NK-92 treated with Interleukin-12 subunit alpha and Interleukin-12 subunit beta, amount 100 ng/mL, for 24 hours (cell line): Measurements from ENCODE around the gene GNG5.
"Not testable (repeated sequence)": the region's sequence is repeated elsewhere in the genome, so short reads cannot be mapped to it uniquely, and the experiment has no call there.

Experiments used
- DNase-seq: peaks from one replicate; lab custom pipeline; 2025; lab: John Stamatoyannopoulos, UW

The GNG5 gene

GRCh38 chr1:84488107-84488506 lies 18.3 kb downstream of the GNG5 start:
- no peak for DNase-seq

GRCh38 chr1:84481317-84481716 lies 25.1 kb downstream of the GNG5 start:
- no peak for DNase-seq

DNA sequence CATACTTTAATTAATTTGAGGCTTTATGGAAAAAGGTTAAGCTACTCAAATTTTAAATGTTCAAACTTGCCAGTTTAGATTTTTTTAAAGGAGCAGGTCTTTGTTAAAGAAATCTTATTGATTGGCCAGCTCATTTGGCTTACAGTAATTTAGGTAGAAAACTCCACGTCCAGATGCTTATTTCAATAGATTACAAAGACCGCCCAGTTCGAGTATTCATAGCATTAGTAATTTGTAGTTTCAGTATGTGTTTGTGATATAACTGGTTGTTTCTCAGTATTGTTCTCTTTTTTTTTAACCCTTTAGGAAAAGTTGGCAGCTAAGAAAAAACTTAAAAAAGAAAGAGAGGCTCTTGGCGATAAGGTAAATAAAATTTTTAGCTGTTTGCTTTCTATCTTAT lies 25.7 kb downstream of the GNG5 start:
- DNase-seq, result no peak

DNA sequence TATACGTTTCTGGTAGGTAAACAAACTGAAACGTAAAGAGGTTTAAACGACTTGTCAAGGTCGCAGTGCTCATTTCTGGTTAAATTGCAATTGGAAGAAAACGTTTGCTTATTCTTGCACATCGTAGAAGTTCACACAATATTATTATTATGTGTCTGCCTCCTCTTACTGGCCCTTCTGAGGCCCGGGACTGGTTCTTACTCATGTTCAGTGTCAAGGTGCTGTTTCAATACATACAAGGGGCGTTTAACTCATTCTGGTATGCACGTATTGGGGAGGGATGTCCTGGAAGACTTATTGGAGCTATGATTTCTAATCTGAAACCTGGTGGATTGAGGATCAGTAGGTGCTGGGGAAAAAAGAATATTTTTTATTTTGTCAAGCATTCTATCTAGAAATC lies 26.4 kb downstream of the GNG5 start:
- no peak for DNase-seq

DNA sequence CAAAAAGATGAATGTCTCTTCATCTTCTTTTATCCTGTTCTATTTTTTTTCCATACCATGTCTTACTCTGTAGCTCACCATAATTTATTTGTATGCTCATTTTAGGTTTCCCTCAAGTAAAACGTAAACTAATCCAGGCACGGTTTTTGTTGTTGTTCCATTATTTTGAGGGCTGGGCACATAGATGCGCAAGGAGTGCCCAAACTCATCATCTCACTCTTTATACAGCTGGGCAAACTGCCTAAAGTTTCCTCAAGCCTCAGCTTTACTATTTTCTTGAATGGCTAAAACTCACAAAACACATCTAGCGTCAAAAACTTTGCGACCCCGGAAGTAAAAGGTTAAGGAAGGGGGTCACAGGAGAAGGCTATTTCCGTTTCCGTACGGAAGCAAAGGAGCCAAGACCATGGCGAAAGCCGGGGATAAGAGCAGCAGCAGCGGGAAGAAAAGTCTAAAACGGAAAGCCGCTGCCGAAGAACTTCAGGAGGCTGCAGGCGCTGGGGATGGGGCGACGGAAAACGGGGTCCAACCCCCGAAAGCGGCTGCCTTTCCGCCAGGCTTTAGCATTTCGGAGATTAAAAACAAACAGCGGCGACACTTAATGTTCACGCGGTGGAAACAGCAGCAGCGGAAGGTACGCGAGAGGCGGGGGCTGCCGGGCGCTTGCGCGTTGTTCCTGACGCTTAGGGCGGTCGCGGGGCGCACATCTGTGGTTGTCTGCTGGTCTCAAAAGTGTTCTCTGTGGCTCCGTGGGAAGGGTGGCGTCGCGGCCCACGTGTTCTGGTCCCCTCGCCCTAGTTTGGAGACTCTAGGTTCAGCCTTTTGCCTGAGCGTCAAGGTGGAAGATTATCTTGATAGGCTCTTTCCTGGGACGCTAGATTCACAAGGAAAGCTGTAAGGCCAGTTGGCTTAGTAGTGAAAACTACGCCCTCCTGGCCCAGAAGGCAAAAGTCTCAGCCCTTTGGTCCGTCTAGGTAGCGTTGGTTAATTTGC lies 27.2 kb downstream of the GNG5 start, which contains the start of gene RPF1:
Gene RPF1 (plus strand): TSS at position 391 of the 993 bp plus-strand sequence. CDS start 16 bp downstream, at position 407.
- peak; percentile 64 for DNase-seq

GRCh38 chr1:84476225-84476624 lies 30.2 kb downstream of the GNG5 start:
- DNase-seq, result no peak

GRCh38 chr1:84467298-84467697 lies 39.1 kb downstream of the GNG5 start:
- no peak for DNase-seq

GRCh38 chr1:84462118-84462517 lies 44.3 kb downstream of the GNG5 start:
- no peak for DNase-seq

DNA sequence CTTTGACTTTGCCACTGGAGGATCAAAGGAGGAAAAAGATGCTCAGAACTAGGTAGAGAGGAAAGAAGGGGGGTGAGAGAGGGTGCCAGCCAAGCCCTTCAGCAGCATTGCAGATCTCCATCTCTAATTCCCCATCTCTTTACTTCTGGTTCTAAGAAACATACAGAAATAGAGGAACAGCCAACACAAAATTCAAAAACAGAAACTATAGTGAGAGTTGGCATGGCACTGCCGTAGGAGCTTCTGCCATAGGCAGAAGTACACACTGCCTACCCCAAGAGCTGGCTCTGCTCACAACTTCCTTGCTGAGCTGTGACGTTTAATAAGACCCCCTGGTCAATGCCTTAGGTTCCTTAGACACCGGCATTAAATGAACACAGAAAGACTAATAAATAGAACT lies 53.9 kb downstream of the GNG5 start:
- DNase-seq, result no peak

DNA sequence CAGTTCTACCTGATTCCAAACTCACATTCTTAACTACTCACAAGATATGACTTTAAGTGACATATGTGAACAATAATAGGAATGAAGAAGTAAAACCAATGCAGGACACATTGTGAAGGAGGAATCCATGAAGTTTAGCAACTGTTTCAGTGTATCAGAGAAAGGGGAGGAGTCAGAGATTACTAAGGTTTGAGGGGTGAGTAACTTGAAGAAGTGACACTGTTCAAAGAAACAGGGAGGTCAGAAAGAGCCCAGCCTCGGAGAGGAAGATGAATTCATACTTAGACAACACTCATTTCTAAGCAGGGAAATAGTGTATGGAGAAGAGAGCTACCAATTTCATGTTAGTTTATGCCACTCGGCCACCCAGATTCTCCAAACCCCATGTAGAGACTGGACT lies 55.5 kb downstream of the GNG5 start:
- DNase-seq, result no peak

GRCh38 chr1:84448704-84449103 lies 57.7 kb downstream of the GNG5 start:
- DNase-seq, result not testable (repeated sequence)
